PFSK-1 (cell line): ENCODE data around the gene CRYAB.

Experiments
- FOXP2 ChIP-seq: optimal IDR thresholded peaks from 2 replicates; pipeline ENCODE3; 2011; ENCODE audit warnings: borderline replicate concordance, control low read depth, inconsistent platforms; ENCODE audit not compliant: insufficient read depth; ENCODE audit errors: extremely low read length, extremely low read depth
- POLR2AphosphoS5 ChIP-seq: IDR thresholded peaks from 2 replicates; pipeline ENCODE4 v1.6.1; 2012; ENCODE audit warnings: low read depth, mild to moderate bottlenecking, control low read depth, low read length, moderate library complexity
- SIN3A ChIP-seq: IDR thresholded peaks from 2 replicates; pipeline ENCODE4 v1.6.1; 2012; ENCODE audit warnings: mild to moderate bottlenecking, low read length, moderate library complexity, borderline replicate concordance; ENCODE audit not compliant: insufficient read depth
- TAF1 ChIP-seq: IDR thresholded peaks from 2 replicates; pipeline ENCODE4 v1.6.1; 2012; ENCODE audit warnings: low read length, control low read depth, borderline replicate concordance; ENCODE audit not compliant: insufficient read depth
- TF ChIP-seq, protein P1 (sequence below), 2 experiments: IDR thresholded peaks; 2 replicates each; pipeline versions ENCODE4 v1.6.1 to v1.8.0; 2011 to 2012; ENCODE audit warnings: low read depth in 2 of 2, low read length in 2 of 2, control low read depth in 1 of 2, inconsistent platforms in 1 of 2, mild to moderate bottlenecking in 1 of 2, moderate library complexity in 1 of 2; ENCODE audit not compliant: insufficient read depth in 1 of 2

CRYAB gene

DNA sequence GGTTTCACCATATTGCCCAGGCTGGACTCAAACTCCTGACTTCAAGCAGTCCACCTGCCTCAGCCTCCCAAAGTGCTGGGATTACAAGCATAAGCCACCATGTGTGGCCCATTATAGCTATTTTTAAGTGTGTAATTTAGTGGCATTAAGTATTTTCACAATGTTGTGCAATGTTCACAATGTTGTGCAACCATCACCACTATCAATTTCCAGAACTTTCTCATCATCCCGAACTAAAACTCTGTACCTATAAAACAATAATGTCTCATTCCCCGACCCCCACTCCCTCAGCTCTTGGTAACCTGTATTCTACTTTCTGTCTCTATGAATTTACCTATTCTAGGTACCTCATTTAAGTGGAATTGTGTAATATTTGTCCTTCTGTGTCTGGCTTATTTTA is 24.7 kb downstream of the CRYAB start:
- TF ChIP-seq POLR2AphosphoS5 (no peak), SIN3A (no peak), FOXP2 (no peak), TAF1 (no peak)

DNA sequence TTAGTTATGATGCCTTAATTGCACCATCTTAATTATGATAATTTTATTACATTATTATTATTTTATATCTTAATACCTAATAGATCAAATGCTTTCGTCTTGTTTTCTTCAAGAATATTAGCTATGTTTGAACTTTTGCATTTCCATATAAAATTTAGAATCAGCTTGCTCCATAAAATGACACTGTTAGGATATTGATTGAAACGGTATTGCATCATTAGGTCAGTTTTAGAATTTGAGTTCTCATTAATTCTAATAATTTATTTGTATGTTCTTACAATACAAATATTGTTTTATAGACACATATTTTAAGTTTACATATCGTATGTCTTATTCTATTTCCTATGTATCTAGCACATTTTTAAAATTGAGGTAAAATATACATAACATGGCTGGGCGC is 25.5 kb downstream of the CRYAB start:
- TF ChIP-seq SIN3A = no peak
- TF ChIP-seq POLR2AphosphoS5 = no peak
- TF ChIP-seq, protein P1, sequence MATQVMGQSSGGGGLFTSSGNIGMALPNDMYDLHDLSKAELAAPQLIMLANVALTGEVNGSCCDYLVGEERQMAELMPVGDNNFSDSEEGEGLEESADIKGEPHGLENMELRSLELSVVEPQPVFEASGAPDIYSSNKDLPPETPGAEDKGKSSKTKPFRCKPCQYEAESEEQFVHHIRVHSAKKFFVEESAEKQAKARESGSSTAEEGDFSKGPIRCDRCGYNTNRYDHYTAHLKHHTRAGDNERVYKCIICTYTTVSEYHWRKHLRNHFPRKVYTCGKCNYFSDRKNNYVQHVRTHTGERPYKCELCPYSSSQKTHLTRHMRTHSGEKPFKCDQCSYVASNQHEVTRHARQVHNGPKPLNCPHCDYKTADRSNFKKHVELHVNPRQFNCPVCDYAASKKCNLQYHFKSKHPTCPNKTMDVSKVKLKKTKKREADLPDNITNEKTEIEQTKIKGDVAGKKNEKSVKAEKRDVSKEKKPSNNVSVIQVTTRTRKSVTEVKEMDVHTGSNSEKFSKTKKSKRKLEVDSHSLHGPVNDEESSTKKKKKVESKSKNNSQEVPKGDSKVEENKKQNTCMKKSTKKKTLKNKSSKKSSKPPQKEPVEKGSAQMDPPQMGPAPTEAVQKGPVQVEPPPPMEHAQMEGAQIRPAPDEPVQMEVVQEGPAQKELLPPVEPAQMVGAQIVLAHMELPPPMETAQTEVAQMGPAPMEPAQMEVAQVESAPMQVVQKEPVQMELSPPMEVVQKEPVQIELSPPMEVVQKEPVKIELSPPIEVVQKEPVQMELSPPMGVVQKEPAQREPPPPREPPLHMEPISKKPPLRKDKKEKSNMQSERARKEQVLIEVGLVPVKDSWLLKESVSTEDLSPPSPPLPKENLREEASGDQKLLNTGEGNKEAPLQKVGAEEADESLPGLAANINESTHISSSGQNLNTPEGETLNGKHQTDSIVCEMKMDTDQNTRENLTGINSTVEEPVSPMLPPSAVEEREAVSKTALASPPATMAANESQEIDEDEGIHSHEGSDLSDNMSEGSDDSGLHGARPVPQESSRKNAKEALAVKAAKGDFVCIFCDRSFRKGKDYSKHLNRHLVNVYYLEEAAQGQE (IDR thresholded peaks at IDR 0.05; ENCODE audit: insufficient read depth in 1 of 2, low read depth in 2 of 2, low read length in 2 of 2) = no peak
- TF ChIP-seq FOXP2 = no peak
- TF ChIP-seq TAF1 = no peak

DNA sequence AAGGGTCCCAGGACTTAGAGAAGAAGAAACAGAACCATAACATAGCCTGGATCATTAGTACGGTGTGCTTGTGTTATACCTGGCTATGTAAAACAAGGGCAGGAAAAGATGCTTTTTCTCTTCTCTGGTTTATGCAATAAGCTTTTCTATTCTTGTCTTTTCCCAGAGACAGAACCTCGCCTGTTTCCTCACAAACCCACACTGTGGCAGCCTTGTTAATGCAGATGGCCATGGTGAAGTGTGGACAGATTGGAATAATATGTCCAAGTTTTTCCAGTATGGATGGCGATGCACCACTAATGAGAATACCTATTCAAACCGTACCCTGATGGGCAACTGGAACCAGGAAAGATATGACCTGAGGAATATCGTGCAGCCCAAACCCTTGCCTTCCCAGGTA is 29.4 kb downstream of the CRYAB start:
- TF ChIP-seq SIN3A (no peak), POLR2AphosphoS5 (no peak), TAF1 (no peak), FOXP2 (no peak)
- TF ChIP-seq, protein P1 (IDR thresholded peaks at IDR 0.05; ENCODE audit: insufficient read depth in 1 of 2, low read depth in 2 of 2, low read length in 2 of 2) = no peak

DNA sequence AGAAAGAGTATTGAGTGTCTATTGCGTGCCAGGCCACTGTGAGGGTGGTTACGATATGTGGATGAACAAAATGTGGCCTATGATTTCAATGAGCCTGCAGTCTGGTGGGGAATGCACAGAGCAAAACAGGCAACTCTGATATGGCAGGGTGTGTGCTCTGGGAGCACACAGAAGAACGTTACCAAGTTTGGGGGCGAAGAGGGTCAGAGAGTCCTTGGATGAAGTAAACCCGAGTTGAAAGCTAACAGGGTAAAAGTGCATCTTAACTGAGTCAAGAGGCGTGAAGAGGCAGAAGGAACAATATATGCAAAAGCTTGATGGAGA is 32.0 kb downstream of the CRYAB start:
- TF ChIP-seq POLR2AphosphoS5 (no peak), FOXP2 (no peak), SIN3A (no peak), TAF1 (no peak)
- TF ChIP-seq, protein P1 (IDR thresholded peaks at IDR 0.05; ENCODE audit: insufficient read depth in 1 of 2, low read depth in 2 of 2, low read length in 2 of 2) = no peak

DNA sequence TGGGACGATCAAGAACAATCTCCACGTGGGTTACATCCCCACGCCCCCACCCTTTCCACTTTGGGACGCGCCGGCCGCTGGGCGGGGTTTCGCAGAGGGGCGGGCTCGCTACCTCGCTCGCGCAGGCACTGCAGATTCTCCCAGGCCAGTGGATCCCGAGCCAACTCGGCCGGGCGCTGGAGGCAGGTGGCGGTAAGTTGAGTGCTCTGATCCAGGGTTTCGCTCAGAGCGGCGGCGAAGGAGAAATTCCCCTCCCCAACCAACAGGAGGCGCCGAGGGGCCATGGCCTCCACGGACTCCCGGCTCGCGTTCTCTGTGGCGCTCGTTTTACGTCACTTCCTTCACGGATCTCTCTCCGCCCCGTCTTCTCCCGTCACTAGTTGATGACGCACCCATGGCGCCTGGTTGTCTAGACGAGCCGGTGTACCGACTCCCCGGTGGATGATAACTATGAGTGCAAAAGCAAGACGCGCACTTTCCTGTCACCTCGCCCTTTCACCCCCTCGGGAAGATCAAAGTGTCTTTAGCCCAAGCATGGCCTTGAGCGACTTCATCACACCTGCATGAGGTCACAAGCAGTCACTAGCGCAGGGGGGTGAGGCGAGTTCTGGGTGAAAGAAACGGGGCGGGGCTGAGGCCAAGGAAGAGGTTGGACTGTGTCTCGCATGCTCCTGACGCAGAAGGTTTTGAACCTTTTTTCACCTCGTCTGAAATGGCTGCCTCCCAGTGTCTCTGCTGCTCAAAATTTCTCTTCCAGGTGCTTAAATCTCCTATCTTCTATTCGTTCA is 32.5 kb downstream of the CRYAB start, which contains the start of the genes CFAP68 and FDXACB1:
CFAP68 (plus strand) TSS at position 693 of the 788 bp plus-strand sequence; CDS start at position 713, 20 bp downstream.
FDXACB1 (minus strand) TSS at position 317 of the 788 bp plus-strand sequence; CDS start at position 284, 33 bp downstream.
- TF ChIP-seq POLR2AphosphoS5 = peak; percentile 94
- TF ChIP-seq TAF1 = peak; percentile 54; the same call in 1 of the 2 replicates
- TF ChIP-seq, protein P1 (IDR thresholded peaks at IDR 0.05; ENCODE audit: insufficient read depth in 1 of 2, low read depth in 2 of 2, low read length in 2 of 2) = peak in 1 of 2 experiments; percentile 40; a peak in 1 of 4 replicates
- TF ChIP-seq SIN3A = no peak
- peak; percentile 89 for TF ChIP-seq FOXP2
